HUDEP-2 (cell line): Measurements from ENCODE around the gene NUCB2.

Experiments used
- DNase-seq, 76 experiments: peaks; one replicate each; lab custom pipeline; 2025; ENCODE audit not compliant: unreplicated experiment in 76 of 76; lab: John Stamatoyannopoulos, UW

NUCB2 gene

DNA sequence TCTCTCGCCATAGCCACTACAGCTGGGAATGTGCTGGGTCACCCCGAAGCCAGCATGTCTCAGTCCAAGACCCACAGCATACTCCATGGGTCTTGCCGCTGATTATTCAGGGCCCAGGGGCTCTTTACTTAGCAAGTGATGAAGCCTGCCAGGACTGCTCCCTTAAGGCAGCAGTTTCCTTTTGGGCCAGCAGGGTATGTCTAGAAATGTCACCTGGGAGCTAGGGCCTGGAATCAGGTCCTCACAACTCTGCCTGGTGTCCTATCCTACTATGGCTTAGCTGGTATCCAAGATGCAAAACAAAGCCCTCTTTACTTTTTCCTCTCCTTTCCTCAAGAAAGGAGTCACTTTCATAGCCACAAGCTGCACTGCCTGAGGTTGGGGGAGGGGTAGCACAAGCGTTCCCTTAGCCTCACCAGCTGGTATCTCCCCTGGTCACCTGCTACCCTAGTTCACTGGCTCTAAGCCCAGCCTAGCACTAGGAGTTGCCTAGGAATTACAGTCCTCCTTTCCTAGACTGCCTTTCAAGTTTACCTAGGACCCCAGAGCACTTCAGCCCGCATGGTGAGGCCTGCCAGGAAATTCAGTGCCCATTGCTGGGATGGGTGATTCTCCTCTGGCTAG, 52.4 kb downstream of the NUCB2 start:
- DNase-seq = peak in 22 of 76 experiments; percentile 1 to 26 (median 4)

DNA sequence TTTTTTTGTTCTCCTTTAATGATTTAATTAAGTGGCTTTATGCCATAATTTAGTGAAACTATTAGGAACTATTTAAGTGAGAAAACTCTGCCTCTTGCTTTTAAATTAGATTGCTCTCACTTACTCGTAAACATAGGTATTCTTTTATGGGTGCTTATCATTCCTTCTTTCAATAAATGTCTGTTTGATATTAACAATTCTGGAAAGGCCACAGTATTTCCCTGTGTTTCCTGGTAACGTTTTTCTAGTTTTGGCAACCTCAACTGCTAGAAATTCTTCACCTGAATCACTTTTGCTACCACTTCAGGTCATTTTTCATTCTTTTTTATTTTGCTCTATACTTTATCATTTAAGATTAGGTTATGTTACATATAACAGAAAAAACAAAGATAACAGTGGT, 55.1 kb downstream of the NUCB2 start:
- no peak for DNase-seq

DNA sequence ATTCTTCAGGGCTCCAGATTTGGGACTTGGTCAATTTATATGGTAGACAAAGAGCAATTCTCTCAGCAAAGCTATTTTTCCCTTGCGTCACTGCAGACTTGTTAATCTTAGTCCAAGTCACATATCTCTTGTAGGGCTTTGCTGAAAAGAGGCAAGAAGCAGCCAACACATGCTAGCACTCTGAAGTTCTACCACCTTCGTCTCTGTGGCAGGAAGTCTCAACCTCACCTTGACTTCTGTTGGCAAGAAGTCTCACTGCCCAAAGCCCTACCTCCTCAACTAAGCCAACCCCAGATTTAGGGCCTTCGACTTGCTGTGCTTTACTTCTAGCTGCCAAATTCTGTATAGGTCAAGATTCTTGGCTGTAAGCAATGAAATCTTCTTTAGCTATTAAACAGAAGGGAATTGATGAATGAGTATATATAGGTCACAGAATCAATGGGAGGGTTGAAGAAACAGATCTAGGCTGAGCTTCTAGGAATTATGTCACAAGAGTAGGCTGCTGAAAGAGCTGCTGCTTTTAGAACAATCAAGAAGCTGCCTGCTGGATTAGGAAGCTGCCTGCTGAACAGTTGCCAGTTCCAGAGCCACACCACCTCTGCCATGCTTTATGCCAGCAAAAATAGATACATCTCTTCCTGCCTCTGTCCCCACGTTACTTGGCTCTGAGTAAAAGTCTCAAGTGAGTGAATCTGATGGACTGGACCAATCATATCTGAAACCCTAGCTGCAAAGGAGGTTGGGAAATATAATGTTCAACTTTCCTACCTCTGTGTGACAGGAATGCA, 57.5 kb downstream of the NUCB2 start:
- no peak for DNase-seq

DNA sequence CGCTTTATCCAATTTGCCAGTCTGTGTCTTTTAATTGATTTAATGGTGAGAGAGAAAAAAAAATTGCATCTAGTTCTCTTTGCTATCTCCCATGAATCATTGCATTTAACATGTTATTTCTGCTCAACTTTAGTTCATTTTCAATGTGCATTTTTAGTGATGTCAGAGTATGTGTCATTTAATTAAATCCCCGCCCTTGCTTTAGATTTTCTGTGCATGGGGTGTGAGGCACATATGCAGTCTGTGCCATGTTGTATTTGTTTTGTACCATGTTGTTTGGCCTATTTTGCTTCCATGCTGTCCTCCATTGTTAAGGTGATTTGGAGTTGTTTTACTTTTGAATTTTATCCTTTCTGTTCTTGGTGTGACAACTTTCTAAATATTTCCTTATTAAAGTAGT, 66.7 kb downstream of the NUCB2 start:
- DNase-seq = no peak

DNA sequence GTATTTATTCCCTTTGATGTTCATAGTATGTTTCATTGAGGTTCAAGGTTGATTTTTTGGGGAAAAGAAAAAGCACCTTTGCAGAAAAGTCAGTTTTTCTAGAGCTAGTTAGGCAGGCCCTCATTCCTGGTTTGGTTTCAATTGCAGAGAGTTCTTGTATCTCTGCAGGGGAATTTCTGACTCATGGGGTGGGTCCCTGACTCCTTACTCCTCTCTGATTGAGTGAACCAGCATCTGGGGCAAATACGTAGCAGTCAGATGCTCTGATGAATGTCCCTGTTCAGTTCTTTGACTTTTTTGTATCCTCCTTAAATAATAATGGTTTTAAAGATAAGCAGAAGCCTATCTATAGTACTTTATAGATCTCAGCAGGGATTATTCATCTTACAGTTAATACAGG, 67.4 kb downstream of the NUCB2 start:
- DNase-seq = peak in 25 of 76 experiments; percentile 1 to 69 (median 26)

DNA sequence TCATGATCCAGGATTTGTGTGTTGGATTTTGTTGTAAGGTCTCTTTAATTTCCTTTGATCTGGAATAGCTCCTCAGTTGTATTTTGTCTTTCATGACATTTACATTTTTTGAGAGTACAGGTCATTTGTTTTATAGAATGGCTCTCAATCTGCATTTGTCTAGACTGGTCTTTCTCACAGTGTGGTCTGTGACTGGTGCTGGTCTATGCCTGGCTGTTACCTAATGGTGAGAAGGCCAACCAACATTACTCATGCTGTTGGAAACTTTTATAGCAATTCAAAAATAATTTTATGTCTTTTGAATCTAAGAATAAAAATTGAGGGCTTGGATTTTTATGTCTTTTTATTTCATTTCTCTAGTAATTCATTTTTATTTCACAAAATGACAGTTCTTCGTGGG, 71.1 kb downstream of the NUCB2 start:
- DNase-seq = no peak

DNA sequence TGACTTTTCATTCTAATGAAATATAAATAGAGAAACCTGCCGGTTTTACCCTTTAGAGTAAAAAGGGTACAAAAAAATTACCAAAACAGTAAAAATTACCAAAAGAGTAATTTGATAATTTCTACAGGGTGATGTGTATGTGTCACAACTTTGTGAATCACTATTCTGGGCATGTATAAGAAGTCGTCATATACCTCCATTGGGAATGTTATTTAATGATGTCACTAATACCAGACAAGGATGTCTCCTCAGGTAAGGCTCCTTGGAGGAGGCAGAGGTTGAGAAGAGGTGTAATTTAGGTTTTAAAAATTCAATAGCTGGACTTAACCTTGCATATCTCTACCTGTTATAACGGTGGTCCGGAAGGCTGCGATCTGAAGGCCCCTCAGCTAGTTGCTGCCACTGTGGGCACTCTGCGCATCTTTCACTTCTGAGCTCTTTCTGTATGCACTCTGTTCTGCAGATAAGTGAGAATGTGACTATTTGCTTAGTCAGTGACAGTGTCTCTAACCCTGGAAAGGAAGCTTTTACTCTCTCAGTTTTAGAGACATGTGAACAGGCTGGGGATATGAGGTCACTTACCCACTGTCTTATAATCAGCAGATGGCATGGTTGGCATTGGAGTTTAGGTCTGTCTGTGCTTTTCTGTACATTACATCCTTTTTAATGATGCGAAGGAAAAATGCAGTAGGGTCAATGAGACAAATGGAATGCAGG, 74.1 kb downstream of the NUCB2 start:
- no peak for DNase-seq

DNA sequence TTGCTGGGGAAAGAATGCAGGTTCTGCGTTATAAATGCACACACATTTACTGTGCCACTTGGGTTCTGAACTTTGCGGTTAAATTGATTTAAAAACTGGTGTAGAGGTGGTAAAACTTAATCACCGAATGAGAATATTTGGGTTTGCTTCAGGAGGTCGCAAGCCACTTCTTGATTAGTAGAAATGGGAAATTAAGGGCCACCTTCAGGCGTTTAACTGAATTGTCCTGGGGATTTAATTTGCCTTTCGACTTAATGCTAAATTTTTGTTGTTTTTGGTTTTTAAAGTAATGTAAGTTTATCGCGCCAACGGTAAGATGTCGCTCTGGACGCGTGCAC, 74.6 kb downstream of the NUCB2 start:
- peak in 3 of 76 experiments; percentile 27 to 30 (median 28) for DNase-seq

DNA sequence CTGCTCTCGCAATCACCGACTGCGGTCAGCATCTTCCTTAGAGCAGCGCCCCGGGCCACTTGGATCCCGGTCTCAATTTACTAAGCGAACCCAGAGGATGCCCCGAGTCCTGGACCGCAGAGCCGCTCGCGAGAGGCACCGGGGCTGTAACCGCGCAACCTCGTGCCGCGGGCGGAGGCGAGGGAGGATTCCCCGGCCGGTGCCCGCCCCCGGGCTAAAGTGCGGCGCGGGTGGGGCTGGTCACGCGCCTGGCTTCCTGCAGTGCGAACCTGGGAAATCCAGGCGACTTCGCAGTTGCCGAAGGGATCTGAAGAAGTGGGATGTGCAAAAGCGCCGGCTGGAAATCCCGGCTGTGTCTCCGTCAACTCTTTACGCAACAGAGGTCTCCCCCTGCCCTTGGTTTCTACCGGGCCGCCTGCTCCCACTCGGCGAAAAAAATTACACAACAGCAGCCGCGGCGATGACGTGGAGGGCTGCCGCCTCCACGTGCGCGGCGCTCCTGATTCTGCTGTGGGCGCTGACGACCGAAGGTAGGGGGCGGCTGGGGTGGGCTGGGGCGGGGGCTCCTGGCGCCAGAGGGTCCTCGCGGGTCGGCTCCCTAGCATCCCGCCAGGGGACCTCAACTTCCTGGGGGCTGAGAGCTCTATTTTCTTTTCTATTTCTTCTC, 75.1 kb downstream of the NUCB2 start, which contains the start of gene NCR3LG1:
Gene NCR3LG1 (plus strand): TSS at position 291 of the 667 bp plus-strand sequence. CDS start 170 bp downstream, at position 461.
- DNase-seq = peak in 62 of 76 experiments; percentile 9 to 74 (median 40)

DNA sequence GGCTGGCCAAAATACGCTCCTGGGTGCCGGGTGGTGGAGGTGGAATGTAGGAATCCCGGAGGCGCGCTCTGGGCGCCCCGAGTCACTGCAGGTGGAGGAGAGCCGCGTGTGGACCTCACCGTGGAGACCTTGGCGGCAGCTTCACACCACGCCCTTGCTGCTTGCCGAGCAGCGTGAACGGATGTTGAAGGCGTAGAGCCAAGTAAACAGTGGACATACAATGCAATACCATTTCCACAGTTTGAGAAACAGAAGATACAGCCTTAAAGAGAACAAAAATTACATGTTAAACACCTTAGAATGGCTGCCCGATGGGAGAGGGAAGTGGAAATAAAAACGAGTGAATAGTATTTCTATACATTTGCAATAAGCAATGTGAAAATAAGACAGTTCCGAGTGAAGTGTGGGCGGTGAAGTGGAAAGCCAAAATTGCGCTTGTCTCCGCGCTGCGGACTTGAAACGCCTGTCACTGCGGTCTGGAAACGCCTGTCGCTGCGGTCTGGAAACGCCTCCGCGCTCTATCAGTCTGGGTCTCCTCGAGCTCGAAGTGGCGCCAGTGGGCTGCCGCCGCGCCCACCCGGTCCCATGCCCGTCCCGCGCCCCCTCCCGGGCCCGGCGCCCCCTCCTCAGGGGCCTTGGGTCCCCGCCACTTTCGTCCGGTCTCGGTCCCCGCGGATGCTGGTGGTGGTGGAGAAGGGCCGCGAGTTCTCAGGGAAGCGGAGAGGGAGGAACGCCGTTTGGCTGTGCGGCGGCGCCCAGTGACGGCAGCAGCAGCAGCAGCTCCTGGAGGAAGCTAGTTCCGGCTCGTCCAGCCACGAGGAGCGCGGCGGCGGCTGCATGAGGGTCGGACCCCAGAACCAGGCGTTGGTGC, 76.6 kb downstream of the NUCB2 start:
- DNase-seq = peak in 73 of 76 experiments; percentile 12 to 86 (median 65)

DNA sequence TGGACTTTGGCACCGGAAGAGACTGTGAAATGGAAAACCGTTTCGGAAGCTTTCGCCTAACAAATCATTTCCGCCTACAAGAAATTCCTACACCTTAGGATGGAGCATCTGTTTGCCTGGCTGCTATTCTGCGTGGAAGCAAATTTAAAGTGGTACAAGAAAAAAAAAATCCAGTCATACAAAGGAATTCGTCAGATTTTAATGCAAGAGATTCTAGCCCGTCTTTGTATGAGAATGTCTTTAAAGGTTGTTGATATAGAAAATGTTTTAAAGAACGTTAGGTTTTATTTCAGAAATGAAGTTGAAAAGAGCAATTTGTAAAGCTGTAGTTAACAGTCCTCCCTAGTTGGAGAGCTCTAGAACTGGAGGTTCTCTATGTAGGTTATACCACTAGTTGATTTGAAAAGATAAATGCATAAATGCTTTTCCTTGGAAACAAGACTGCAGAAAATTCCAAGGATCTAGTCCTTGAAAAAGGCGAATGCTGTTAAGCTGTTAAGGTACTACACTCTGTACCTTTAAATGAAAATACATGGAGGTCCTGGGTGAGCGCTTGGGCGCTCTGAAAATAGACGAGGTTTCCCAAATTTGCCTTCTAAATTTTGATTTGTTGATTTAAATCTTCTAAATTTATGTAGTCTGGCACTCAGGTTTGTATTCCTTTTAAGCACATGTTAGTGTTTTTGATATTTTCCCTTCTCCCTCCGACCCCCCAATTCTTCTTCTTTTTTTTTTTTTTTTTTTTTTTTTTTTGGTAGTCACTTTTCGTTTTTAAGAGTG, 77.5 kb downstream of the NUCB2 start:
- DNase-seq = peak in 2 of 76 experiments; percentile 26 to 54

DNA sequence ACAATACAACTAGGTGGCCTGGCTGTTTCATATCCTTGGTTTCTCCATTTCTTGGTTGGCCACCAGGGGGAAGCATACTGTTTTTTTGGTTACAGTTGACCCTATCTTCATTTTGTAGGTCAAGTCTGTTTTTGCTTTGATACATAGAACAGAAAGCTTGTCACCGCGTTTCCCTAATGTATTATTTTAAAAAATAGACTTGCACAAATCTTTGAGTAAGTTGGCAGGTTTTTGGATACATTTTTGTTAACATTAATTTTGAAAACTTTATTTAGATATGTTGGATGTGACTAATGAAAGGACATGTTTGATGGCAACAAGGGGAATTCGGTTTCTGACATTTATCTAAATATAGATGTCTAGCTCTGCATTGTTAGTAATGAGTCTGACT, 78.1 kb downstream of the NUCB2 start:
- DNase-seq = peak in 72 of 76 experiments; percentile 4 to 87 (median 62)

DNA sequence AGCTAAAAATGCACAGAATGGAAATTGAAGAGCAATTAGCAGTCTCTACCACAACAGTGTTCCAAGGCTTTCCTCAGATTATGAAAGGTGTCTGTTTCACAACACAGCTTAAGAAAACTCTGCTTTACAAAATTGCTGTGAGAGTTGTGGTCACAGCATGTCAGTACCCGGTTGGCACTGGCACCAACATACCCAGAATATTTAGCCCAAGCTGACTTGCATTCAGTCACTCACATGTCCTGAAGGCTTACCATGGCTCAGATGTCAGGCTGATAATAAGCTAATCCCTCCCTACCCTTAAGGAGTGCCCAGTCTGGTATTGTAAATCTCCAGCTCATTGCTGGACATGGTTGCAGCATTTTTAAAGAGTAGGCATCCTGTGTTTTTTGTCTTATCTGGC, 90.0 kb downstream of the NUCB2 start:
- DNase-seq = no peak

DNA sequence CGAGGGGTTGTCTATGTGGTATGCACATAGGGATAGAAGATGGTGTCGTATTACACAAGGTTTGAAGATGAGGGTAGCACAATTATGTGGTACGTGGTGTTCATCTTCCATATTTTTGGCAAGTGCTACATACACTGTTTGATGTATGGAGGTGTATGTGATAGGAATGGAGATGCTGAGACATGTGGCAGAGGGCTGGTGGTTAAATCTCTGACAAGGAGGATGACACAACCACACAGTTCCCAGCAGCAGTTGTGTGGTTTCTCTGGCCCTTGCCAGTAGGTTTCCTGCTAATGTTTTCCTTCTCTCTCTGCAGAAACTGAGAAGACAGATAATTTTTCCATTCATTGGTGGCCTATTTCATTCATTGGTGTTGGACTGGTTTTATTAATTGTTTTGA, 92.0 kb downstream of the NUCB2 start:
- no peak for DNase-seq

DNA sequence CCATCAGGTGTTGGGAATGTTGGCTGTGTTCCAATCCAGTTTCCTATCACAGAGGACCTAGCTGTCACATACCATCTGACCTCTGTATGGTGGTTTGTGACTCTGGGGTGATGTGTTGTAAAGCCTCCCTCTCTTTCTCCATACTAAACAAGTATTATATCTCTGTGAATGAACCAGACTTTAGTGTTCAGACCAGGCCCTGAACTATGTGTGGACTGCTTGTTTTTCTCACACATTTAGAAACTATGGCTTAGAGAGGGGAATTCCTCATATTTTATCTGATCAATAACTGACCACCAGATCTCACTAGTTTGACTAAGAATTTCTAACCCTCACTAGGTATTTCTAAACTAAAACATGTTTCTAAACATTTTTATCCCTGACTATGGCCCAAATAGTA, 92.6 kb downstream of the NUCB2 start:
- no peak for DNase-seq

DNA sequence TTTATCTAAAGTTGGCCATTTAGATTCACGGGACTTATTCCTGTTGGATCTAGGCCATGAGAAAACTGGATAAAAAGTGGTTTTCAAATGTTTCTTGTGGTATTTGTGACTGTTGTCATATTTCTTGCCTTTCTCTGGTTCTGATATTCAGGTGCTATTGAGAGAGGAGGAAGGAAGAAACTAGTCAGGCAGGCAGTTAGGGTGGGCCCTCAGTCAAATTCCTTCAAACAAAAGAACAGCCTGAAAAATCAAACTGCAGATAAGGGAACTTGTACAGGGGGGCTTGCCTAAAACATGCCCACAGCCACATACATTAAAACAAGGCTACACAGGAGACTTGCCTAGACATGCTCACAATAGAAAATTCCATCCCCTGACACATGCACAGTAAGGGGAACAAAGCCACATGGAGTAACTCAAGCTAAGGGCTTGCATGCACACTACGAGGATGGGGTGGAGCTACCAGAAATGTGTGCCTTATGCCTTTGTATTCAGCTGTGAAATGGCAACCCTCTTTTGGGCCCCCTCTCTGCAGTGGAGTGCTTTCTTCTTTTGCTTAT, 93.2 kb downstream of the NUCB2 start:
- DNase-seq = no peak

DNA sequence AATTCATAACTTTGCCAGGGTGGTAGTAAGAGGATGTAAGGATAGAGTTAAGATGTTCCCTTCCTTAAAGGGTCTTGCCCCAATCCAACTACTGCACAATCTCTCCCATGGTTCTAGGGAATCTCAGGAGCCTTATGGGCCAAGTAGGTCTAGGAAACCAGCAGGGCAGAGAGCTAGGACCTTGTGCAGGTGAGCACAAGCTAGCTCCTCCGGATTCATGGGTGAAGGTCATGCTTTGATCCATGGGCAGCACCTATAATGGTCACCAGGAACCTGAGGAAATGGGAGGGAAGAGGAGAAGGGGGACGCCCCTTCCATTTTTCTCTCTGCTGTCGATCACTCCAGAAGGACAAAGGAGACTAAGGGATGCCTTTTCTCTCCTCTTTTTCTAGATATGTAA, 95.1 kb downstream of the NUCB2 start:
- DNase-seq = peak in 3 of 76 experiments; percentile 4 to 7 (median 7)

DNA sequence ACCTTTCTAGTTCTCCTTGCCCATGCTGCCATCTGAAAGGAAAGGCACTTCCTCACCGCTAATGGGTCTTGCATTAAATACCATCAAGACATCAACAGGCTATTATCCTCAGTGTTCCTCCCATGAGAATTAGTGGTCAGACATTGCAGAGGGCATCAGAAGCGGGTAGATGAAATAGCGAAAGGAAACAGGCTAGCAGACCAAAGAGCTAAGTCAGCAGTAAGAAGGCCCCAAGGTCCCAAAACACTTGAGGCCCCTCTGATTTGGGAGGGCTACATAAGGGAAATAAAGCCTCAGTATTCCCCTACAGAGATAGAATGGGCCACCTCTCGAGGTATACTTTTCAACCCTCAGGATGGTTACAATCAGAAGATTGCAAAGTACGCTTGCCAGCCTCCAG, 99.0 kb downstream of the NUCB2 start:
- no peak for DNase-seq

DNA sequence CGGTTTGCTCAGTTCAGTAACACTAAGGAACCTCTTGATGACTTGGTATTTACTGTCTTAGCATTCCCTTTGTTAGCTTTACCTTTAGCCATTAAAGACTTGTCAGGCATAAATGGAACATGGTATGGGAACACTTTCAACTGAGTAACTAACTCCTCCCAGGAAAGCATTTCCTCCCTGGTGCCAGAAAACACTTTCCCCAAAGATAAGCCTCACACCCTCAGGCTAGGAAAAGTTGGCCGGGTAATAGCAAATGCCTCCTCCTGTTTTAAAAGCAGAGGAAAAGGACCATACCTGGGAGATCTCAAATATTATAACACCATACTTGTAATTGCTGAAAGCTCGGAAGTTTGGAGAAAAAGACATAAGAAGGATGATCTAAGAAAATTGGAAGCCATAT, 100.0 kb downstream of the NUCB2 start:
- DNase-seq = no peak
